NCI-H1694 treated with DMSO at 0.1 percent for 48 hours (cell line): ENCODE measurements around the gene CPNE5.

Experiments used
- DNase-seq: peaks from one replicate; lab custom pipeline; 2025; lab: John Stamatoyannopoulos, UW

Gene CPNE5

DNA sequence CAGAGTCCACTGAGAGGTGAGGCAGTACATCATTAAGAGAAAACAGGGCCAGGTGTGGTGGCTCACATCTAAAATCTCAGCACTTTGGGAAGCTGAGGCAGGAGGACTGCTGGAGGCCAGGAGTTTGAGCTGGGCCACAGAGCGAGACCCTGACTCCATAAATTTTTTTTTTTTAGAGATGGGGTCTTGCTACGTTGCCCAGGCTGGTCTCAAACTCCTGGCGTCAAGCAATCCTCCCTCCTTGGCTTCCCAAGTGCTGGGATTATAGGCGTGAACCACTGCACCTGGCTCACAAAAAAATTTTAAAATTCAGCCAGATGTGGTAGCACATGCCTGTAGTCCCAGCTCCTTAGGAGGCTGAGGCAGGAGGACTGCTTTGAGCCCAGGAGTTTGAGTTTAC lies 18.1 kb upstream of the CPNE5 start:
- DNase-seq: no peak

DNA sequence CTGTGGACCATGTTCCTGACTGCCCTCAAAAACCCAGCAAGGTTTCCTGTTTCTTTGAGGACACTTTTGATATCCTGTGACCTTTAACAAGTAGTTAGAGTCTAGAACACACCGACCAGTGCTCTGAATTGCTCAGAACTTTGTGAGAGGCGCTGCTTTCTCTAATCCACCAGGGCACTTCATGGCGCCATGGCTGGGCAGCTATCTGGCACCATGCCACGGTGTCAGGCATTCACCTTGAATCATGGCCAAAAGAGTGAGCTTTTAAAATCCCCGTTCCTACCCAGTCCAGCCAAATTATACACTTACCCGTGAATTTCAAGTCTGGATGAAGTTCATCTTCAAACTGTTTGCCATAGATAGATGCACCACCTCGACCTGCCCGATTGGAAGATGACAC lies 17.0 kb upstream of the CPNE5 start:
- DNase-seq: no peak

DNA sequence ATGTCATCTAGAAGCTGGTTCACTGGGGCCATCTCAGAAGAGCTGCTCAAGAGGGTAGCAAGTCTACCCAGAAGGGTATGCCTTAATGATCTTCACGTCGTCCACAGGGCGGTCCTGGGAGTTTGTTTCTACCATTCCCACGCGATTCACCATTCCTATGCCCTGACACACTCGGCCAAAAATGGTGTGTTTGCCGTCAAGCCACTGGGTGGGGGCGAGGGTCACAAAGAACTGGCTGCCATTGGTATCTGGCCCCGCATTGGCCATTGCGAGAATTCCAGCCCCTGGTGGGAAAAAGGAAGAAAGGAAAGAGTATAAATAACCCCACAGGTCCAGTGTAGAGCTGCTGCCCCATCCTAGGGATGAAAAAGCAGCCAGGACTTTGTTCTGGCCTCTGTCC lies 16.5 kb upstream of the CPNE5 start:
- no peak for DNase-seq

DNA sequence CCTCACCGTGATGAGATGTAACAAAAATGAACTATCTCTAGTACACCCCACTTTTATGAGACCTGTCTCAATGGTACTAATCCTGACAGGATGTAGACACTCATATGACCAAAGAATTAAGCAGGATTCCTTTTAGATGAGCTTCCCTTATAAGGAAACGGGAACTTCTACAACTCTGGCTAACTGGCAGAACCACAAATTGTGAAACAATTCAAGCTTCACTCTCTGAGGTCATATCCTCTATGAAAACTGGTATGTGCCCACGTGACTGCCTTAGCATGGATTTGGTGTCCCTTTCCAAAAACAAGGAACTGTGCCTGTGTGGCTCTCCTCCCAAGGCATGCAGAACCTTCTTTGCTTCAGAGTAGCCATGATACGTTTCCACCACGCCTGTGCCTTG lies 14.1 kb upstream of the CPNE5 start:
- DNase-seq: no peak

DNA sequence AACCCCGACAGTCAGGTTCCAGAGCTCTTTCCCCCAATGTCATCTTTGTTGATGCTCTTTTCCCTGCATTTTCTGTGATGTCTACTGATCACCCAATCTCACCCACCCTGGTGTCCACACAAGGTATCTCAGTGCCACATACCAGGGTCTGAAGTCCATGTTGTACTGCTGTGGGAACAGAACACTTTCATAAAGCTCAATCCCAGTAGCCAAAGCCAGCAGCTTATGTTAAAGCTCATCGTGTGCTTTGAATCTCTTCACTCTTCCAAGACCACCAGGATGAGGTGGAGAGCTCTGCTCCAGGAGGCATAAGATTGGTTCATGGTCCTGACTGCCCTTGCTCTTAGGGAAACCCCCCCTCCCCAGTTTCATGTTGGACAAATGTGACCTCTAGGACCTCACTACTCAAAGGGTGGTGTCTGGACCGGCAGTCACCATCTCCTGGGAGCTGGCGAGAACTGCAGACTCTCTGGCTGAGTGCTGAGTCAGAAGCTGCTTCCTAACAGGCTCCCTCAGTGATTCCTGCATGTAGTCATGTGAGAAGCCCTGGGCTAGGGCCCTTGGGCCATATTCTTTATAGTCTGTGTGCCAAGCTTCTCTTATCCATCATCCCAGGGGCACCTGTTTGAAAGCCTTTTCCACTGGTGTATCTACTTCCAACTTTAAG lies 13.4 kb upstream of the CPNE5 start:
- no peak for DNase-seq

DNA sequence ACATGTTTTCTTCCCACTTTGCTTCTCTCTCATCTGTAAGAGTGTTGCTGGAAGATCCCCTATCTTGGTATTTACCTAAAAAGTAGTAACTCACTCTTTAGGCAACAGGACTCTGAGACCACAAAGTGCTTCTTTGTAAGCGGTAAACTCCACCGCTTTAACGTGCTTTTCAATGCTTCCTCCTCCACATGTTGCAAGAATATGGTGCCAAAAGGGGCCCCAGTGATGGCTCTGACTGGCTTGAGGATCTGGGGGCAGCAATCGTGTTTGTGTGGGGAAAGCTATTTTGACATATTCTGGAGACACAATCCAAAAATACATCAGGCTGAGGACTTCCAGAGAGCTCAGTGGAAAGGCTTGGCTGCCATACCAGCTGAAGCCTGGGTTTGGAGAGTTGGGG lies 12.4 kb upstream of the CPNE5 start:
- DNase-seq: no peak

DNA sequence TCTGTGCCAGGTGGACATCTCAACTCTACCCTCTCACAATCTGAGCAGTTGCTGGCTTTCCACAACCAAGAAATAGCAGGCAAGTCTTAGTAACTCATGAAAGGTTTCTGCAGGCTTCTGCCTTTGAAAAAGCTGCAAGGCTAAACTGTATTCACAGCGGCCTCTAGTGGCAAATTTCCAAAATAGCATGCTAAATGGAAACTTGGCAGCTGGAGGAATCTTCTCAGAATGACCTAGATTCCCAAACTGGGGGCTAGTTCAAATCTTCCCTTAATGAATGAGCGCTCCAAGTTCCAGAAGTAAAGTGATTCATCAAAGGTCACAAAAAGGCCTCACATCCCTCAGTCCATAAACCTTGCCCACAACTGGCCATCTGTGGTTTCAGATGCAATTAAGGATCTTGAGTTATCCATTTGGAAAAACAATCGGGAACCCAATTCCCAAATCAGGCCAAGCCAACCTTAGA lies 11.9 kb upstream of the CPNE5 start:
- DNase-seq: peak; percentile 34

DNA sequence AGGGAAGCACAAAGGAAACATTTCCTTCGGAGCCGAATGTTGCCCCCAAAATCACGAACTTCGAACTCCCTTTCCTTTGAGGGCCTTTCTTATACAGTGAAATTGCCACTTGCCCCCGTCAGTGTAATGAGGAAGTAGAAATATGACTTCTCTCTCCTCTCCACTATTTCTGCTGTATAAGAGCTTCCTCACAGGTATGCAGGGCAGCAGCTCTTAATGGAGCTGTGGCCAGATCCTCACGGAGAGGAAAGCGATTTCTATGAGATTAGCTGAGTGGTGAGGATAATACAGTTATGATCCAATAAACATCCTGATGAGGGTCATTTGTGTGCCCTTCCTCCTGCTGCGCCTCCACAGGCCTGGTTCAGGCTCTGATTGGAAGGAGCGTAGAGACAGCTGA lies 10.8 kb upstream of the CPNE5 start:
- no peak for DNase-seq

DNA sequence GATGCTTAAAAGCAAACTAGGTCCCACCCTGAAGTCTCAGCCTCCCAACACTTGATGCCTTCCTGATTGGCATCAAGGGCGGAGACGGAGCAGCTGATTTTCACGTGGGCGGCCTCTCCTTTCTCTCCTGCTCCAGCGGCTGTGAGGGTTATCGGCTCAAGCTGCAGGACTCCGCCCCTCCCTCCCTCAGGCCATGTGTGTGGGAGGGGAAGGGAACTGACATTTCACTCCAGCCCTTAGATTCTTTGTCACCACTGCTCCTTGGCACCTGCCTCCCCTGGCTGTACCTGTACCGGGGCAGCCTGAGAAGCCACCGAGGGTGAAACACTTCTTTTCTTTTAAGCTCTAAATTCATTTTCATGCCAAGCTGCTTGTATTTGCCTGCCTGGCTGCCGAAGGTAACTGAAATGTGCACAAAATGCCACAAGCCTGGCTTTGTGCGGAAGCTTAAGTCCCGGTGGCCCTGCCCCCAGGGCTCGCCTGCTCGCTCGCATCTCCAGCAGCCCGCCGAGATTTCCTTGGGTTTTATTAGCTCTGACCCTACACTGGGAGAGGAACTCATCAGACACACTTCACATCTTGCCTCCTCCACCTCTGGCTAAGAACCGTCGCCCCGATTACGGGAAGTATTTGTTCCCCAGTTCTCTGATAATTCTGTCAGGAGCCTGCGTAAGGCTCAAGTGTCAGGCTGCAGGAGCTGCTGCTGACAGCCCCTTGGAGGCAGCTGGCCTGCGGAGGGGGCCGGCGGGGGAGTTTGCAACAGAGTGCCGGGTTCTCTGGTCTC lies 9.6 kb upstream of the CPNE5 start:
- DNase-seq: no peak

DNA sequence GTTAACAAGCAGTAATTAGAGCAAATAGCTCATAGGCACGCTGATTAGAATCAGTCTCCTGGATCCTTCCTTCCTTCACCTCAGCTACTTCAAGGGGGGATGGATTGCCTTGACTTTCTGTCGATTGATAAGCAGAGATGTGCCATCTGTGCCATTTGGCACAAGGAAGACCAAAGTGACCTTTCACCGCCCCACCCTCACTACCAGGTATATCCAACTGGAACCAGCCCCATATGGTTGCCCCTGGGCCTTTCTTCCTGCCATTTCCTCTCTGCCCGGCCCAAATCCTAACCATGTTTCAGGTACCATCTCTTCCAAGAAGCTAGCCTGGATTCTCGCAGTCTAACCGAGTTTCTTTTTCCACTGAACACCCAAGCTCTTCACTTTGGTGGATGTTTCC lies 8.7 kb upstream of the CPNE5 start:
- DNase-seq: no peak

DNA sequence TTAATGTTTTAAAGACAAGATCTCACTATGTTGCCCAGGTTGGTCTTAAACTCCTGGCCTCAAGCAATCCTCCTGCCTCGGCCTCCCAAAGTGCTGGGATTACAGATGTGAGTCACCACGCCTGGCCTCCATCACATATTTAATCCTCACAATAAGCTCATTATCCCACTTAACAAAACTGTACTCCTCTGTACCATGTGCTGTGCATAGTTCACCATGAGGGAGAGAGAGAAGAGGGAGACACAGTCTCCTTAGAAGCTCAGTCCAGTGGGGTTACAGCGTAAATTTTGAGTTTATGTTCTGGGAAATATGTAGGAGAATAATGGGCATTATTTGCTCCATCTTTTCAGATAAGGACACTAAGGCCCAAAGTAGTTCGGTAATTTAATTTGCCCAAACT lies 7.9 kb upstream of the CPNE5 start:
- no peak for DNase-seq

DNA sequence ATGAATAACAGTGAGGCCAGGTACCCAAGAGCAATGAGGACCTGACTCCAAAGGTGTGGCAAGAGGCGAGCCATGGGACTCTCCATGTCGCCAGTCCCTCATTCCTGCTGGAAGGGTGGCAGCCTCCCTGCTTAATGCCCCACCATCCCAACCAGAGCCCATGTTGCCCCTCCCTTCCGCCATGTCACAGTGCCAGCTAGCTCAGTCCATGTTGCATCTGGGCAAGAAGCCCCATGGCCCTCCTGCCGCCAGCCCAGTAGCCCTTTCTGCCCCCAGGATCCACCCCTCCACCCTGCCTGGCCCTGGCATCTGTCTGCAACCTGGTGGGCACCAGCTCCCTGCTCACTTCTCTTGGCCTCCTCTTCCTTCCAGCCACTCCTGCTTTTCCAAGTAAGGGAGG lies 6.0 kb upstream of the CPNE5 start:
- no peak for DNase-seq

DNA sequence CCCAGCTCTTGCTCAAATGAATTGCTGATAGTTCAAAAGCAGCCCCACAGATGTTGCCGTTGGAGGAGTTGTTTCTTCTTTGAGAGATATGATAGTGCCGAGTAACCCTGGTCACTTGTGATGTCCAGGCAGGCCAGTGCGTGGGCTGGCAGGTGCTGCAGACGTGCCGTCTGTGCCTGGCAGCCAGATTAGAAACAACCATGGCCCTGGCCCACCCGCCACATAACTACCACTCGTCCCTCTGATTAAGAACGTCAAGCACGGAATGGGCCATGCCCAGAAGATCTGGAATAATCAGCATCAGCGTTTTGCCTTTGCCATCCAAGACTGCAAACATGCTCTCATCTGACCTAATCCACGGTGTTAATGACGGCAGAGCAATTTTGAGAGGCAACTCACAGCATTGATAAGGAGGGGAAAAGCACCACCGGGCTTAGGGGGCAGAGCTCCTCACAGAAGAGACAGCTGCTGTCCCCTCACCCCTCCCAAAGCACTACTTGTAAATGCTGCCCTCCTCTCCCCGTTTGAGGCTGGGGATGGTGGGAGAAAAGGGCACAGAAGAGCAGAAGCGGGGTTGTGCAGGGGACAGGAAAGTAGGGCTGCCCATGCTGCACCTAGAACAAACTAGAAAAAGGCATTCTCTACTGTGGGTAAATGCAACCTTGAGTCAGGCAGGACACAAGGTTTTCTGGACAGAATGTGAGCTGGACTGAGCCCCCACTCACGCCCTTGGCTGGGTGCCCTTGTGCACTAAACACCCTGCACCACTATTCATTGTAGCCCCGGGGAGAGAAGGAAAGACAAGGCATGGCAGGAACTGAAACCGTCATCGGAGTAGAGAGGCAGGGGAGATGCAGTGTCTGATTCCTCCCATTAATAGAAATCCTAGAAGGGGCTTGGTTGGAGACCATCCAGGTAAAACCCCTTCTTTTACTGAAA lies 5.3 kb upstream of the CPNE5 start:
- DNase-seq: no peak

DNA sequence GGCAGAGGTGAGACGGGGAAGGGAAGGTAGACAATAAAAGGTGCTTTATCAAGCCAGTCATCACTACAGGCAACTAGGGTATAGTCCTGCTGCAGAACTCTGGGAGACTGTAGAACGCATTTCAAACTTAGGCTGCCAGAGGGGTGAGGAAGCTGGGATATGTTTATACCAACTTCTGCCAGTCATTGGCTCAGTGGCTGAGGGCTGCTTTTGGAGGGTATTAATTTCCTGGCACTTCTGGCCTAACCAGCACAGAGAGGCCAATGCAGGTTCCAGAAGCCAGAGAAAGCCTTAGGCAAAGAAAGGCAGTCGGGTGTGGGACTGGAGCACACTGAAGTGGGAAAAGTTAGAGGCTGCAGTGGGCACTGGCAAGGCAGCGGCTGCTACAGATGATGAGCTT lies 3.9 kb upstream of the CPNE5 start:
- DNase-seq: no peak

DNA sequence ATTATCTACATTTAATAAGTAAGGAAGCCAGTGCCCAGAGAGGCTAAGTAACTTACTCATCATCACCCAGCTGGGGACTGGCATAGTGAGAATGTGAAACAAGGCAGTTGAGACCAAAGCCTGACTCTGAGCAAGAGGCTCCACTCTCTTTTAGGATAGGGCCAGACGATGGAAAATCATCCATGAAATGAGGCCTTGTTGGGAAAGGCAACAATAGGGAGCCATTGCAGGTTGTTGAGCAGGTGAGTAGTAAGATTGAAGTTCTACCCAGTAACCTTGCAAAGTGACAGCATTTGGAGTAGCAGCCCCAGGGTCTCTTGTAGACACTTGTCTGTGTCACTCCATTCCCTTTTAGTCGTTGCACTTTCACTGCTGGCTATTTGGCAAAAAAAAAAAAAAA lies 2.5 kb upstream of the CPNE5 start:
- DNase-seq: no peak

DNA sequence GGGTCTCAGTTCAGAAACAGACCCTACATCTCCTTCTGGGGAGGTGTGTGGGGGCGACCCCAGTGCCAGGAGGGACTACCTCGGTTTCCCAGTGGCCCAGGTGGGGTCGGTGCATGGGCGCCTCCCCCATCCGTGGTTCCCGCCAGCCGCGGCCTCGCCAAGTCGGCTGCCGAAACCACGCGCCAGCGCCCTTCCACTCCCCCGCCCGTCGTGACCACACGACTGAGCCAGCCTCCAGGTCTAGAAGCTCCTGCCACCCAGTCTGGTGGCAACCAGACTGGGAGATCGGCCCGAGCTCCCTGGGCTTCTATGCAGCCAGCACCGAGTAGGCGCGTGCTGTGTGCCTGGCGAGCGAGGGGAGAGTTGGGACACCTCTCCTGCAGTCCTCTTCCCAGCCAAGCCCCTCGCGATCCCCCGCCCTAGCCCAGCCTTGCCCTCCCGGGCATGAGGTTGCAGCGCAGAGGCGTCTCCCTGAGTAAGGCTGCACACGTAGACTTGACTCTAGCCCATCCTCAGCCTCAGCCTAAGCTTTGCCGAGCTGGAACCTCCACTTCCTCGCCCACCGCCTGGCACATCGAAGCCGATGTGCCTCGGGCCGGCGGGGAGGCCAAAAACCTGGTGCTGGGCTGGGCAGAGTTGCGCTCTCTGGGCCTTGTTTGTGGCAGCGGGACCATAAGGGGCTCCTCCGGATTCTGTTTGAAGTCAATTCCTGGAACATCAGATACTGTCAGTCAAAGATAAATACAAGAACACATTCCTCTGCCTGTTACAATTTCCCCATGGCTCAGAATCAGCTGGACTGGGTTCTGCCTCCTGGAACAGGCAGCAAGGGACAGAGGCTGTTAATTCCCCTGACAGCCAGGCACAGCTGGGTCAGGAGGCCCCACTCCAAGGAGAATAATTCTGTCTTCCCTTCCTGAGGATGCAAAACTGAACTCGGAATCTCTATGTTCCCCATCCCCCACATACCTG lies 1.5 kb upstream of the CPNE5 start:
- DNase-seq: no peak

DNA sequence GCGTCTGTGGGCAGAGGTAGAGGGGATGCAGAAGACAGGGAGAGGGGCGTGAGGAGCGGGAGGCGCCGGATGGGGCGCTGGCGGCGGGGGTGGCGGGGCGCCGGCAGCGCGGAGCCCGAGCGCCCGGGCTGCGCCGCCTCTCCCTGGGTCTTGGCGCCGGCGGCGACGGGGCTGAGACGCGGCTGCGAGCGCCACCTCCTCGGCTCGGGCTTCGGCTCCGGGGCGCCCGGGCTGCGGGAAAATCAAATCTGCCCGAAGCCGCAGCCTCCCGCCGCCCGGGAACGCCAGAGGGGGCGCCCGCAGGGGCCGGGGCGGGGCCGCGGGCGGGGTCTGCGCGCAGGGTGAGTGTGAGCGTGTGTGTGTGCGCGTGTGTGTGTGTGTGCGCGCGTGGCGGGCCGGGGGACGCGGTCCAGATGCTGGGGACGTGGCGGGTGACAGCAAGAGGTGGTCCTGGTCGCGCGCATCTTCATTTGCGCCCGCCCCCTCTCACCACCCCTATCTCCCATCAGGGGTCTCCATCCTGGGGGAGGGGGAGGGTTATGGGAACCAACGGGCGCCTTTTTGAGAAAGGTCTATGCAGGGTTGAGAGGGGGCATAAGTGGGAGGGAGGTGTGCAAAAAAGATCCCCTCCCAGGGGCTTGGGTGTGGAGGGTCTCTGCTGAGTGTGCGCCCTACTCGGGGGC lies 646 bp upstream of the CPNE5 start:
- peak; percentile 18 for DNase-seq

DNA sequence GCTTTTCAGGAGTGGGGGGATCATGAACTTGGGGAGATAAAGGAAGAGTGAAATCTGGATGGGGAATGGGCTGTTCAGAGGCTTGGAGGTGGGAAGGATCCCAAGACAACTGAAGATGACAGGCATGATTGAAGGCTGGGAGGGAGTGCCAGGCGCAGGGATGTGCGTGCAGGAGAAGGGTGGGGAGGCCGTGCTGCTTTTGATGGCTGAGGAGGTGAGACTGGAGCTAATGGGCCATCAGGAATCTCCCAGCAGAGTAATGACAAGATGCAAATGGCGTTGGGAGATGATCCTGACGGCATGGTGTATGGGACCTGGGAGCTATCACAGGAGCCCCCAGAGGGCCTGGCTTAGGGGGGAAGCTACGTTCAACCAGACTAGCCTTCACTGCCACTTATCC lies 1.6 kb downstream of the CPNE5 start:
- DNase-seq: no peak

DNA sequence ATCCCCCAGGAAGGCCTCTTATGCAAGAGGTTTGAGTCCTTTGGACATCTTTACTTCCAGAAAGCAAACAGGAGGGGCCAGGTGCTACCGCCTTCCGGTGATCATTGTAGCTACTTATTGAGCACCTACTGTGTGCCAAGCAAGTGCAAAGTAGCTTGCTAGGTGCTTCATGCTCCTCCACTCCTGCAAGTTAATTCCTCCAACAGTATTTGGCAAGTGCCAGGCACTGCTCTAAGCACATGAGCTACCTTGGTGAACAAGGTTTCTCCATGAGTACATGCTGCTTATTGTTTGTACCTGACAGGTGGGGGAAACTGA lies 2.3 kb downstream of the CPNE5 start:
- DNase-seq: no peak

DNA sequence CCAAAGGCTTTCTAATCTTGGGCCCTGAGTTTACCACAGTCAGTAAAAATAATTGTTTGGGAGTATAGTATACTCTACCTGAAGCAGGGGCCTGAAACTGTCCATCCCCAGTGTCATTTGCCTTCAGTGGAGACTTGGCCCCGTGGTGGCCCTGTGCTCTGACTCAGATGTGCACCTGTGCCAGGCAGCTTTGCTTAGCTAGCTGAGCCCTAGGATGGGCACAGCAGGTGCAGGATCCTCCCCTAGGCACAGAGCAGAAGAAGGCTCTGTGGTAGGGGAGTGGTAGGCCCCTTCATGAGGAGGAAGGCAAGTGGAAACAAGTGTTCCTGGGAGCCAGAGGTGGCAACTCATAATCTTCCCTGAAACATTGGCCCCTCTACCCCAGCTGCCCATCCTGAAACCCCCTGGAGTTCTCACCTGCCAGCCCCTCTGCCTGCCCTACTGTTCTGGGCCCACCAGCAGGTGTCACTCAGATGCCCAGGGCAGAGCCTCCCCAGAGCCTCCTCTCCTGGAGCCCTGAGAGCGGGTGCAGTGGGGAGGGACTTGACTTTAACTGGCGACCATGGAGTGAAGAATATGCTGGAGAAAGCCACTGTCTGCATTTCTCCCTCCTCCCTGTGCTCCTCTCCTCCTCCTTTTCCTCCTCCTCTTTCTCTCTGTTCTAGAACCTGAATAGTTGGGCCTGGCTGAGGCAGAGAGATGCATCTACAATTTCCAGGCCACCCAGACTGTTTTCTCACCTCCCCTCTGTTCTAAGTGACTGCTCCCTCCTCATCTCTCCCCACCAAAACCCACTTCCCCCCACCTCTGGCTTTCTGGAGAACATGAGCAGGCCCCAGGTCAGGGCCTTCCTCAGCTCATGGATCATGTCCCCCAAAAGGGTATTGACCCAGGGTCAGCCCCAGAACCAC lies 2.9 kb downstream of the CPNE5 start:
- no peak for DNase-seq
